ENCODE measurements around the gene RASGRF1.

The RASGRF1 gene

GRCh38 chr15:78917888-78918287 lies 172.7 kb downstream of the RASGRF1 start:
- Histone ChIP-seq H4K20me1 (ENCODE audit: insufficient read depth) (no peaks in the 10 kb centered on the region), H3K4me2 (no peak overlapping the region), H3K9ac (no peak overlapping the region), H3K79me2 (ENCODE audit: insufficient read depth, low read depth) (no peaks in the 10 kb centered on the region), H2AFZ (ENCODE audit: low read depth) (no peak overlapping the region), H3K36me3 (ENCODE audit: insufficient read depth) (no peaks in the 10 kb centered on the region), H3K27ac (no peak overlapping the region), H3K4me1 (ENCODE audit: low read depth, poor library complexity, severe bottlenecking) (no peaks in the 10 kb centered on the region), H3K27me3 (ENCODE audit: insufficient read depth, low read depth) (no peaks in the 10 kb centered on the region), H3K4me3 (IDR thresholded peaks at IDR 0.05; ENCODE audit: insufficient read depth, low read depth, low read length) (no peak overlapping the region)
- no peak for TF ChIP-seq CTCF (conservative IDR thresholded peaks at IDR 0.05; ENCODE audit: low read depth, low read length)

- no peaks in the 10 kb centered on the region for H3K4me1 ChIP-seq (ENCODE audit: low read depth, poor library complexity, severe bottlenecking)
- H3K27ac ChIP-seq: no peak overlapping the region
- H2AFZ ChIP-seq (ENCODE audit: low read depth): no peak overlapping the region
- no peaks in the 10 kb centered on the region for H4K20me1 ChIP-seq (ENCODE audit: insufficient read depth)
- H3K36me3 ChIP-seq (ENCODE audit: insufficient read depth): no peaks in the 10 kb centered on the region
- H3K79me2 ChIP-seq (ENCODE audit: insufficient read depth, low read depth): no peaks in the 10 kb centered on the region
- no peaks in the 10 kb centered on the region for H3K27me3 ChIP-seq (ENCODE audit: insufficient read depth, low read depth)
- no peak overlapping the region for H3K9ac ChIP-seq
- H3K4me2 ChIP-seq: no peak overlapping the region
- H3K4me3 ChIP-seq (IDR thresholded peaks at IDR 0.05; ENCODE audit: insufficient read depth, low read depth, low read length): no peak overlapping the region
- TF ChIP-seq CTCF (conservative IDR thresholded peaks at IDR 0.05; ENCODE audit: low read depth, low read length): no peak
Measured at GRCh38 chr15:78916088-78916487, 174.5 kb downstream of the RASGRF1 start.

GRCh38 chr15:78915341-78916087 lies 175.1 kb downstream of the RASGRF1 start:
- Histone ChIP-seq H3K9ac (no peak overlapping the region), H3K4me3 (IDR thresholded peaks at IDR 0.05; ENCODE audit: insufficient read depth, low read depth, low read length) (no peak overlapping the region), H3K36me3 (ENCODE audit: insufficient read depth) (no peaks in the 10 kb centered on the region), H3K79me2 (ENCODE audit: insufficient read depth, low read depth) (no peaks in the 10 kb centered on the region), H3K4me1 (ENCODE audit: low read depth, poor library complexity, severe bottlenecking) (no peaks in the 10 kb centered on the region), H4K20me1 (ENCODE audit: insufficient read depth) (no peaks in the 10 kb centered on the region), H3K4me2 (no peak overlapping the region), H2AFZ (ENCODE audit: low read depth) (no peak overlapping the region), H3K27me3 (ENCODE audit: insufficient read depth, low read depth) (no peaks in the 10 kb centered on the region), H3K27ac (no peak overlapping the region)
- TF ChIP-seq CTCF (conservative IDR thresholded peaks at IDR 0.05; ENCODE audit: low read depth, low read length): no peak

- no peak overlapping the region for H2AFZ ChIP-seq (ENCODE audit: low read depth)
- H3K4me2 ChIP-seq: no peak overlapping the region
- no peak overlapping the region for H3K9ac ChIP-seq
- no peaks in the 10 kb centered on the region for H3K36me3 ChIP-seq (ENCODE audit: insufficient read depth)
- no peaks in the 10 kb centered on the region for H3K27me3 ChIP-seq (ENCODE audit: insufficient read depth, low read depth)
- H3K27ac ChIP-seq: no peak overlapping the region
- no peak overlapping the region for H3K4me3 ChIP-seq (IDR thresholded peaks at IDR 0.05; ENCODE audit: insufficient read depth, low read depth, low read length)
- peak; percentile 29; the same call in 1 of the 2 replicates for TF ChIP-seq CTCF (conservative IDR thresholded peaks at IDR 0.05; ENCODE audit: low read depth, low read length)
- no peaks in the 10 kb centered on the region for H4K20me1 ChIP-seq (ENCODE audit: insufficient read depth)
- no peaks in the 10 kb centered on the region for H3K79me2 ChIP-seq (ENCODE audit: insufficient read depth, low read depth)
- no peaks in the 10 kb centered on the region for H3K4me1 ChIP-seq (ENCODE audit: low read depth, poor library complexity, severe bottlenecking)
Measured at GRCh38 chr15:78914027-78914764, 176.4 kb downstream of the RASGRF1 start.
